ENCODE results near the gene PPM1F.

PPM1F gene

GRCh38 chr22:21975273-21975672, 22.6 kb upstream of the PPM1F start:
- no peak for DNase-seq

GRCh38 chr22:21974058-21974649, 21.5 kb upstream of the PPM1F start:
- no peak for DNase-seq

- DNase-seq, result no peak
Observed at GRCh38 chr22:21972806-21973205, 20.2 kb upstream of the PPM1F start.

- DNase-seq, result no peak
Observed at GRCh38 chr22:21972293-21972779, 19.7 kb upstream of the PPM1F start.

- no peak for DNase-seq
Observed at GRCh38 chr22:21971858-21972275, 19.2 kb upstream of the PPM1F start.

GRCh38 chr22:21970800-21971617, 18.4 kb upstream of the PPM1F start:
- DNase-seq, result no peak

- DNase-seq, result no peak
Observed at GRCh38 chr22:21970037-21970799, 17.6 kb upstream of the PPM1F start.

- no peak for DNase-seq
Observed at GRCh38 chr22:21968452-21969129, 15.9 kb upstream of the PPM1F start.

GRCh38 chr22:21967693-21968271, 15.1 kb upstream of the PPM1F start:
- DNase-seq, result no peak

- DNase-seq, result no peak
Observed at GRCh38 chr22:21966643-21967516, 14.2 kb upstream of the PPM1F start.

GRCh38 chr22:21965762-21966288, 13.2 kb upstream of the PPM1F start:
- DNase-seq, result no peak

GRCh38 chr22:21964918-21965484, 12.4 kb upstream of the PPM1F start:
- DNase-seq, result no peak

GRCh38 chr22:21964234-21964633, 11.6 kb upstream of the PPM1F start:
- DNase-seq, result no peak

- no peak for DNase-seq
Observed at GRCh38 chr22:21963790-21964211, 11.2 kb upstream of the PPM1F start.

- DNase-seq, result no peak
Observed at GRCh38 chr22:21963286-21963685, 10.6 kb upstream of the PPM1F start.

- no peak for DNase-seq
Observed at GRCh38 chr22:21962655-21962949, 10.0 kb upstream of the PPM1F start.

GRCh38 chr22:21961886-21962654, 9.4 kb upstream of the PPM1F start:
- no peak for DNase-seq

GRCh38 chr22:21961127-21961867, 8.6 kb upstream of the PPM1F start:
- DNase-seq, result no peak
